GM21786 (cell line): ENCODE results near the gene PLXNA2.

Experiments used
- ATAC-seq: cut with Tn5 transposase; IDR thresholded peaks from one replicate; pipeline ENCODE4 v1.9.1; 2021; ENCODE audit not compliant: unreplicated experiment

The PLXNA2 gene

GRCh38 chr1:208098773-208099172 is 145.4 kb downstream of the PLXNA2 start:
- ATAC-seq = no peak

- no peak for ATAC-seq
These were observed 150.1 kb downstream of the PLXNA2 start for GRCh38 chr1:208093754-208094719.

- ATAC-seq = no peak
These were observed 151.1 kb downstream of the PLXNA2 start for GRCh38 chr1:208093046-208093445.

GRCh38 chr1:208090388-208091301 is 153.5 kb downstream of the PLXNA2 start:
- no peak for ATAC-seq

GRCh38 chr1:208089761-208090370 is 154.3 kb downstream of the PLXNA2 start:
- ATAC-seq = no peak

GRCh38 chr1:208089149-208089548 is 155.0 kb downstream of the PLXNA2 start:
- ATAC-seq = no peak

- no peak for ATAC-seq
These were observed 155.9 kb downstream of the PLXNA2 start for GRCh38 chr1:208088319-208088718.

GRCh38 chr1:208085655-208086515 is 158.3 kb downstream of the PLXNA2 start:
- no peak for ATAC-seq

- ATAC-seq = no peak
These were observed 159.4 kb downstream of the PLXNA2 start for GRCh38 chr1:208084764-208085163.

GRCh38 chr1:208084220-208084619 is 160.0 kb downstream of the PLXNA2 start:
- no peak for ATAC-seq

GRCh38 chr1:208083715-208084085 is 160.5 kb downstream of the PLXNA2 start:
- ATAC-seq = no peak

GRCh38 chr1:208083016-208083714 is 161.0 kb downstream of the PLXNA2 start:
- ATAC-seq = no peak

GRCh38 chr1:208081972-208082371 is 162.2 kb downstream of the PLXNA2 start:
- no peak for ATAC-seq

GRCh38 chr1:208080396-208081286 is 163.5 kb downstream of the PLXNA2 start:
- ATAC-seq = no peak

- ATAC-seq = no peak
These were observed 165.0 kb downstream of the PLXNA2 start for GRCh38 chr1:208079161-208079560.

- ATAC-seq = no peak
These were observed 165.4 kb downstream of the PLXNA2 start for GRCh38 chr1:208078752-208079151.

- ATAC-seq = no peak
These were observed 166.7 kb downstream of the PLXNA2 start for GRCh38 chr1:208077232-208078075.

GRCh38 chr1:208074353-208074752 is 169.8 kb downstream of the PLXNA2 start:
- ATAC-seq = no peak
